Measurements from ENCODE around the gene TNS2. TPM values are rescaled to one million over a fixed set of nuclear protein-coding genes. Genes with fewer than 3 reads are reported as not detected.

TNS2 gene
- total and polyA plus RNA-seq, 9 of the 15 experiments (the other 6 are each of a cell fraction or from before 2014, with no cell fraction given), result 0.28 to 3.1 (median 1.2) TPM; not detected in 1

DNA sequence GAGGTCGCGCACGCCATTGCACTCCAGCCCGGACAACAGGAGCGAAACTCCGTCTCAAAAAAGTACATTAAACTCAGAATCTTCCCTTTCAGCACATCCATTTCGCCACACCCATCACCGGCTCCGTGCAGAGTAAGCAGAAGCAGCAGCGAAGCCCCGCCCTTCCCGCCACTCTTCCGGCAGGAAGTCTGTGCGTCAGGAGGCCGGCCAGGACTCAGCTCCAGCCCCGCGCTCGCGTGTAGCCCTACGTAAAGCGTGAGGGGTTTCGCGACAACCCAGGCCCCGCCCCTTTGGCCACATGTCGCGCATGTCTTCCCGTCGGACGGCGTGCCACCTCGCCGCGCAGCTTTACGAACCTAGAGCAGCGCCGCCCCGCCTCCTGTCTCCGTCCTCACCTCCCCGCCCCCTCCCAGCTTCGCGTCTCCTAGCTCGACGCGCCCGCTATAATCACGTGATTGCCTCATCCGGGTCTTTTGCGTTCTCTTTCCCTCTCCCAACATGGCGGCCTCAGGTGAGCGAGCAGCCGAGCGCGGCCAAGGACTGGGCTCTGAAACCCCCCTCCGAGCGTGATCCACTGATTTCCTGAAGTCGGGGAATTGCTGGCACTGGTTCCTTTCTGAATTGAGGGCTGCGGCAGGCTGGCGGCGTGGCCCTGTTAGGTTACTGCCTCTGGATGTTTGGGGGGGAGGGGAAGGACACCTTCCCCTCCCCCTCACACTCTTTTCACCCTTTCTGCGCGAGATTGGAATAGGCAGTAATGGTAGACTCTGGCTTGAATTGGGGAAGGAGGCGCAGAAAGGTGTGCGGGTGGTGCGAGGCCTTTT, 43.7 kb upstream of the TNS2 start, which contains the start of gene EIF4B (continued):
- TF ChIP-seq ZBTB5 (IDR thresholded peaks at IDR 0.05) (peak; percentile 62; the same call in 1 of the 2 replicates), ELF4 (CRISPR knock-in tag; IDR thresholded peaks at IDR 0.05) (0 out of 2 replicates have a peak, but pooled peaks have one; percentile 18), TEAD4 (IDR thresholded peaks at IDR 0.05; ENCODE audit: low read length) (peak; percentile 6; the same call in 1 of the 2 replicates), TEAD4 (CRISPR knock-in tag; IDR thresholded peaks at IDR 0.05; ENCODE audit: borderline replicate concordance) (no peak), PCBP2 (IDR thresholded peaks at IDR 0.05; ENCODE audit: low read depth, low read length, poor library complexity, severe bottlenecking) (no peak), PHB2 (IDR thresholded peaks at IDR 0.05; ENCODE audit: low read depth) (no peak), NR2C2 (CRISPR knock-in tag; IDR thresholded peaks at IDR 0.05) (no peak), NR2C2 (tag; IDR thresholded peaks at IDR 0.05) (peak; percentile 69; the same call in 1 of the 2 replicates)
- TF ChIP-seq, protein P1, sequence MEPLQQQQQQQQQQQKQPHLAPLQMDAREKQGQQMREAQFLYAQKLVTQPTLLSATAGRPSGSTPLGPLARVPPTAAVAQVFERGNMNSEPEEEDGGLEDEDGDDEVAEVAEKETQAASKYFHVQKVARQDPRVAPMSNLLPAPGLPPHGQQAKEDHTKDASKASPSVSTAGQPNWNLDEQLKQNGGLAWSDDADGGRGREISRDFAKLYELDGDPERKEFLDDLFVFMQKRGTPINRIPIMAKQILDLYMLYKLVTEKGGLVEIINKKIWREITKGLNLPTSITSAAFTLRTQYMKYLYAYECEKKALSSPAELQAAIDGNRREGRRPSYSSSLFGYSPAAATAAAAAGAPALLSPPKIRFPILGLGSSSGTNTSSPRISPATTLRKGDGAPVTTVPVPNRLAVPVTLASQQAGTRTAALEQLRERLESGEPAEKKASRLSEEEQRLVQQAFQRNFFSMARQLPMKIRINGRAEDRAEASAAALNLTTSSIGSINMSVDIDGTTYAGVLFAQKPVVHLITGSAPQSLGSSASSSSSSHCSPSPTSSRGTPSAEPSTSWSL (CRISPR knock-in tag; IDR thresholded peaks at IDR 0.05; ENCODE audit: borderline replicate concordance), result no peak
- TF ChIP-seq, protein P2, sequence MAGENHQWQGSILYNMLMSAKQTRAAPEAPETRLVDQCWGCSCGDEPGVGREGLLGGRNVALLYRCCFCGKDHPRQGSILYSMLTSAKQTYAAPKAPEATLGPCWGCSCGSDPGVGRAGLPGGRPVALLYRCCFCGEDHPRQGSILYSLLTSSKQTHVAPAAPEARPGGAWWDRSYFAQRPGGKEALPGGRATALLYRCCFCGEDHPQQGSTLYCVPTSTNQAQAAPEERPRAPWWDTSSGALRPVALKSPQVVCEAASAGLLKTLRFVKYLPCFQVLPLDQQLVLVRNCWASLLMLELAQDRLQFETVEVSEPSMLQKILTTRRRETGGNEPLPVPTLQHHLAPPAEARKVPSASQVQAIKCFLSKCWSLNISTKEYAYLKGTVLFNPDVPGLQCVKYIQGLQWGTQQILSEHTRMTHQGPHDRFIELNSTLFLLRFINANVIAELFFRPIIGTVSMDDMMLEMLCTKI (IDR thresholded peaks at IDR 0.05; ENCODE audit: partially characterized antibody), result no peak
- TF ChIP-seq, protein P3, sequence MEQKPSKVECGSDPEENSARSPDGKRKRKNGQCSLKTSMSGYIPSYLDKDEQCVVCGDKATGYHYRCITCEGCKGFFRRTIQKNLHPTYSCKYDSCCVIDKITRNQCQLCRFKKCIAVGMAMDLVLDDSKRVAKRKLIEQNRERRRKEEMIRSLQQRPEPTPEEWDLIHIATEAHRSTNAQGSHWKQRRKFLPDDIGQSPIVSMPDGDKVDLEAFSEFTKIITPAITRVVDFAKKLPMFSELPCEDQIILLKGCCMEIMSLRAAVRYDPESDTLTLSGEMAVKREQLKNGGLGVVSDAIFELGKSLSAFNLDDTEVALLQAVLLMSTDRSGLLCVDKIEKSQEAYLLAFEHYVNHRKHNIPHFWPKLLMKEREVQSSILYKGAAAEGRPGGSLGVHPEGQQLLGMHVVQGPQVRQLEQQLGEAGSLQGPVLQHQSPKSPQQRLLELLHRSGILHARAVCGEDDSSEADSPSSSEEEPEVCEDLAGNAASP (IDR thresholded peaks at IDR 0.05), result no peak
